Kidney (tissue), 14 donors: ENCODE results near the gene ZNF670. TPM values are rescaled to one million over a fixed set of nuclear protein-coding genes. Genes with fewer than 3 reads are reported as not detected.
"Not testable (repeated sequence)": the region's sequence is repeated elsewhere in the genome, so short reads cannot be mapped to it uniquely, and the experiment has no call there.

Experiments used
- DNase-seq, 5 donors: peaks; one replicate each; pipeline ENCODE4 v3.0.0-alpha.2; 2013 to 2020
- FAIRE-seq: peaks from 2 replicates; lab custom pipeline; 2012; peaks lifted over from hg19 to GRCh38; lab: Jason Lieb, UNC
- H3K27ac ChIP-seq, 2 donors: one replicate each; pipeline ENCODE4 v1.7.0; 2013; ENCODE audit warnings: low read depth in 2 of 2, low read length in 2 of 2, inconsistent platforms in 1 of 2
- H3K27me3 ChIP-seq: one replicate; pipeline ENCODE4 v1.7.1; 2013; ENCODE audit warnings: low read length, inconsistent platforms; ENCODE audit not compliant: control insufficient read depth, insufficient read depth
- H3K36me3 ChIP-seq, 3 donors: one replicate each; pipeline versions ENCODE4 v1.7.0 to v1.7.1; 2013; ENCODE audit warnings: low read length in 3 of 3, control low read depth in 1 of 3, inconsistent platforms in 1 of 3; ENCODE audit not compliant: insufficient read depth in 3 of 3, control insufficient read depth in 2 of 3
- H3K4me1 ChIP-seq, 3 donors: one replicate each; pipeline versions ENCODE4 v1.7.0 to v1.7.1; 2013; ENCODE audit warnings: low read length in 3 of 3, inconsistent platforms in 1 of 3, low read depth in 1 of 3; ENCODE audit not compliant: control insufficient read depth in 2 of 3, insufficient read depth in 2 of 3
- H3K4me3 ChIP-seq, 3 donors: one replicate each; pipeline versions ENCODE4 v1.7.0 to v1.8.1; 2013; ENCODE audit warnings: low read length in 3 of 3, control low read depth in 1 of 3, inconsistent platforms in 1 of 3
- H3K9ac ChIP-seq, 3 donors: one replicate each; pipeline versions ENCODE4 v1.7.0 to v1.7.1; 2013; ENCODE audit warnings: low read length in 3 of 3, control low read depth in 1 of 3, inconsistent platforms in 1 of 3
- H3K9me3 ChIP-seq, 3 donors: one replicate each; pipeline versions ENCODE4 v1.7.0 to v1.7.1; 2013; ENCODE audit warnings: low read length in 3 of 3, control low read depth in 1 of 3, inconsistent platforms in 1 of 3; ENCODE audit not compliant: control insufficient read depth in 2 of 3, insufficient read depth in 1 of 3
- CTCF ChIP-seq: IDR thresholded peaks from 3 replicates; pipeline ENCODE4 v1.5.1; 2012; ENCODE audit warnings: mild to moderate bottlenecking, moderate library complexity, borderline replicate concordance; ENCODE audit not compliant: insufficient read depth; ENCODE audit errors: extremely low read depth
- intact Hi-C: fragments of 100-400 bp; cut with DNase I; formaldehyde crosslinking; loops from one replicate; pipeline ENCODE4 v1.11.1; 2022
- polyA plus RNA-seq: library from polyadenylated mRNA; stranded (reverse); fragments of 350-450 nt; fragmentation: Illumina TruSeq; extraction: RNeasy Lipid Tissue Mini Kit (QIAGEN cat#74804); gene quantifications from one replicate; pipeline ENCODE4 v1.2.3, GENCODE V29; 2014; ENCODE audit warnings: low read depth, low replicate concordance; ENCODE audit not compliant: insufficient read depth
- total RNA-seq: library from RNA; stranded (reverse); fragmentation: NEBNext Ultra II Directional; extraction: Animal tissue kit (Norgen Biotek cat#: 25700); gene quantifications from one replicate; pipeline ENCODE4 v1.2.1, GENCODE V29; 2021
- donor health status: control.
- donor health status: control.
- donor health status: control.
- donor health status: control.
- donor health status: control.
- donor health status: DM: yes; HTN: yes; CAD: no.
- donor health status: Normal renal cell carcinoma (clear cell type).

ZNF670 gene
- total and polyA plus RNA-seq, 2 donors from 2014 or later, result 2.0 to 2.9 TPM

GRCh38 chr1:247121382-247121781 lies 42.8 kb upstream of the ZNF670 start:
- Histone ChIP-seq H3K27me3 (no peaks in the 10 kb centered on the region), H3K4me3 (no peak overlapping the region), H3K4me1 (no peaks in the 10 kb centered on the region), H3K36me3 (no peaks in the 10 kb centered on the region), H3K27ac (no peak overlapping the region), H3K9ac (no peak overlapping the region), H3K9me3 (no peaks in the 10 kb centered on the region)
- intact Hi-C loops, result no loop called here
- FAIRE-seq, result no peak
- no peak for TF ChIP-seq CTCF
- DNase-seq, result no peak

- H3K27me3 ChIP-seq, FAIRE-seq, intact Hi-C loops, DNase-seq, H3K4me1 ChIP-seq, H3K36me3 ChIP-seq, H3K9ac ChIP-seq, H3K27ac ChIP-seq, H3K9me3 ChIP-seq, H3K4me3 ChIP-seq: not testable (repeated sequence)
Measured at GRCh38 chr1:247120408-247120668, 41.7 kb upstream of the ZNF670 start.

GRCh38 chr1:247119600-247120407 lies 41.2 kb upstream of the ZNF670 start:
- no peaks in the 10 kb centered on the region for H3K4me1 ChIP-seq
- H3K27me3 ChIP-seq, result no peaks in the 10 kb centered on the region
- H3K36me3 ChIP-seq, result no peaks in the 10 kb centered on the region
- intact Hi-C loops, result no loop called here
- H3K9ac ChIP-seq, result no peak overlapping the region
- H3K27ac ChIP-seq, result no peak overlapping the region
- FAIRE-seq (no peak), DNase-seq (no peak)
- H3K9me3 ChIP-seq, result no peaks in the 10 kb centered on the region
- no peak for TF ChIP-seq CTCF
- no peak overlapping the region for H3K4me3 ChIP-seq

GRCh38 chr1:247118946-247119446 lies 40.4 kb upstream of the ZNF670 start:
- intact Hi-C loops, result no loop called here
- no peaks in the 10 kb centered on the region for H3K9me3 ChIP-seq
- no peak for FAIRE-seq
- TF ChIP-seq CTCF, result no peak
- no peak for DNase-seq
- H3K4me3 ChIP-seq, result no peak overlapping the region
- H3K27ac ChIP-seq, result no peak overlapping the region
- no peaks in the 10 kb centered on the region for H3K36me3 ChIP-seq
- H3K4me1 ChIP-seq, result no peaks in the 10 kb centered on the region
- H3K9ac ChIP-seq, result no peak overlapping the region
- no peaks in the 10 kb centered on the region for H3K27me3 ChIP-seq
